GM19395 (cell line): ENCODE results near the gene PRDM2.

Experiments used
- ATAC-seq: cut with Tn5 transposase; IDR thresholded peaks from one replicate; pipeline ENCODE4 v1.9.1; 2021; ENCODE audit warnings: mild to moderate bottlenecking, moderate library complexity; ENCODE audit not compliant: unreplicated experiment

Gene PRDM2

GRCh38 chr1:13760921-13761320 is 60.9 kb downstream of the PRDM2 start:
- no peak for ATAC-seq

GRCh38 chr1:13761883-13762282 is 61.9 kb downstream of the PRDM2 start:
- ATAC-seq = no peak

- ATAC-seq = no peak
Measured at GRCh38 chr1:13762642-13763041, 62.7 kb downstream of the PRDM2 start.

GRCh38 chr1:13763222-13763621 is 63.2 kb downstream of the PRDM2 start:
- ATAC-seq = no peak

- no peak for ATAC-seq
Measured at GRCh38 chr1:13763991-13764390, 64.0 kb downstream of the PRDM2 start.

- ATAC-seq = no peak
Measured at GRCh38 chr1:13764588-13765332, 64.8 kb downstream of the PRDM2 start.

- ATAC-seq = no peak
Measured at GRCh38 chr1:13766592-13767564, 66.9 kb downstream of the PRDM2 start.

- ATAC-seq = no peak
Measured at GRCh38 chr1:13769212-13769611, 69.2 kb downstream of the PRDM2 start.

- no peak for ATAC-seq
Measured at GRCh38 chr1:13769830-13770229, 69.8 kb downstream of the PRDM2 start.

- ATAC-seq = no peak
Measured at GRCh38 chr1:13770743-13771142, 70.8 kb downstream of the PRDM2 start.

GRCh38 chr1:13771745-13772144 is 71.8 kb downstream of the PRDM2 start:
- ATAC-seq = no peak

- no peak for ATAC-seq
Measured at GRCh38 chr1:13772271-13772670, 72.3 kb downstream of the PRDM2 start.

GRCh38 chr1:13774121-13774520 is 74.1 kb downstream of the PRDM2 start:
- ATAC-seq = no peak

GRCh38 chr1:13775459-13775858 is 75.5 kb downstream of the PRDM2 start:
- no peak for ATAC-seq

- ATAC-seq = no peak
Measured at GRCh38 chr1:13775916-13776315, 75.9 kb downstream of the PRDM2 start.

GRCh38 chr1:13778431-13778830 is 78.4 kb downstream of the PRDM2 start:
- no peak for ATAC-seq

GRCh38 chr1:13779930-13780329 is 79.9 kb downstream of the PRDM2 start:
- ATAC-seq = no peak

GRCh38 chr1:13780780-13781179 is 80.8 kb downstream of the PRDM2 start:
- no peak for ATAC-seq

GRCh38 chr1:13781228-13781627 is 81.2 kb downstream of the PRDM2 start:
- no peak for ATAC-seq

- ATAC-seq = no peak
Measured at GRCh38 chr1:13781907-13782633, 82.1 kb downstream of the PRDM2 start.

- no peak for ATAC-seq
Measured at GRCh38 chr1:13782634-13783360, 82.8 kb downstream of the PRDM2 start.
